IMR-90 (cell line): ENCODE measurements around the gene APLF. TPM values are rescaled to one million over a fixed set of nuclear protein-coding genes. Genes with fewer than 3 reads are reported as not detected.

ENCODE experiments used
- ATAC-seq: fragments of 200-7000 bp; cut with Tn5 transposase; 2 replicates; pipeline ENCODE4 v1.9.1; 2020; ENCODE audit warnings: low read depth, mild to moderate bottlenecking, moderate library complexity
- BruUV-seq: library from RNA; stranded (reverse); fragments of 400-500 nt; replicated peaks from 2 replicates; lab custom pipeline; 2021; lab: Mats Ljungman, UMichigan
- CTCF ChIA-PET: fragments of 300-600 bp; formaldehyde crosslinking; extraction: SDS; loops from one replicate; lab custom pipeline; 2021; ENCODE audit warnings: antibody characterized with exemption; lab: Yijun Ruan, JAX
- POLR2A ChIA-PET: fragments of 300-600 bp; sonication (Branson Sonifier 250); formaldehyde crosslinking; loops from one replicate; lab custom pipeline; 2022; ENCODE audit warnings: antibody characterized with exemption; ENCODE audit not compliant: unreplicated experiment; lab: Charles Lee
- DNase-seq: peaks from one replicate; pipeline ENCODE4 v3.0.0; 2013
- H2AFZ ChIP-seq: replicated peaks from 2 replicates; pipeline ENCODE3; 2013; ENCODE audit warnings: low read length, mild to moderate bottlenecking; ENCODE audit not compliant: poor library complexity
- H2AK5ac ChIP-seq: 2 replicates; pipeline ENCODE4 v1.6.1; 2013; ENCODE audit warnings: low read depth, low read length, inconsistent platforms
- H2AK9ac ChIP-seq: replicated peaks from 2 replicates; pipeline ENCODE3; 2013; ENCODE audit warnings: mild to moderate bottlenecking, low read depth, low read length, moderate library complexity; ENCODE audit not compliant: poor library complexity
- H2BK120ac ChIP-seq: 2 replicates; pipeline ENCODE4 v1.6.1; 2013; ENCODE audit warnings: low read depth, low read length, inconsistent platforms
- H2BK15ac ChIP-seq: 3 replicates; pipeline ENCODE4 v1.6.1; 2013; ENCODE audit warnings: low read depth, low read length, inconsistent platforms
- H2BK20ac ChIP-seq: 2 replicates; pipeline ENCODE4 v1.6.1; 2013; ENCODE audit warnings: low read depth, mild to moderate bottlenecking, inconsistent platforms, low read length, moderate library complexity
- H2BK5ac ChIP-seq: 2 replicates; pipeline ENCODE4 v1.6.1; 2013; ENCODE audit warnings: mild to moderate bottlenecking, low read depth, low read length, inconsistent platforms; ENCODE audit not compliant: poor library complexity, severe bottlenecking
- H3K14ac ChIP-seq: replicated peaks from 2 replicates; pipeline ENCODE4 v1.6.1; 2013; ENCODE audit warnings: low read depth, low read length, inconsistent platforms
- H3K18ac ChIP-seq: 2 replicates; pipeline ENCODE4 v1.6.1; 2013; ENCODE audit warnings: low read depth, low read length, control low read depth
- H3K23ac ChIP-seq: 2 replicates; pipeline ENCODE4 v1.6.1; 2013; ENCODE audit warnings: low read depth, low read length, inconsistent platforms
- H3K27ac ChIP-seq: 2 replicates; pipeline ENCODE4 v1.5.1; 2013; ENCODE audit warnings: mild to moderate bottlenecking, control low read depth, low read length; ENCODE audit not compliant: insufficient read depth
- H3K27me3 ChIP-seq: 2 replicates; pipeline ENCODE4 v1.6.1; 2013; ENCODE audit warnings: low read length; ENCODE audit not compliant: control insufficient read depth, insufficient read depth
- H3K36me3 ChIP-seq: 2 replicates; pipeline ENCODE4 v1.6.1; 2013; ENCODE audit warnings: low read length, mixed read lengths; ENCODE audit not compliant: control insufficient read depth, insufficient read depth
- H3K4ac ChIP-seq: 2 replicates; pipeline ENCODE4 v1.6.1; 2013; ENCODE audit warnings: low read depth, low read length, inconsistent platforms
- H3K4me1 ChIP-seq: 2 replicates; pipeline ENCODE4 v1.6.1; 2013; ENCODE audit warnings: low read length, mixed read lengths; ENCODE audit not compliant: control insufficient read depth, insufficient read depth
- H3K4me2 ChIP-seq: 2 replicates; pipeline ENCODE4 v1.6.1; 2013; ENCODE audit warnings: low read depth, mild to moderate bottlenecking, control low read depth, low read length, moderate library complexity
- H3K4me3 ChIP-seq: 2 replicates; pipeline ENCODE4 v1.5.1; 2013; ENCODE audit warnings: low read depth, mild to moderate bottlenecking, control low read depth, low read length, moderate library complexity; ENCODE audit not compliant: insufficient read depth
- H3K56ac ChIP-seq: 2 replicates; pipeline ENCODE4 v1.6.1; 2013; ENCODE audit warnings: low read length, inconsistent platforms; ENCODE audit not compliant: insufficient read depth; ENCODE audit errors: extremely low read depth
- H3K79me1 ChIP-seq, 2 experiments: 2 replicates each; pipeline ENCODE4 v1.6.1; 2013; ENCODE audit warnings: low read length in 2 of 2, inconsistent platforms in 1 of 2, low read depth in 1 of 2
- H3K9ac ChIP-seq: 2 replicates; pipeline ENCODE4 v1.6.1; 2013; ENCODE audit warnings: low read depth, low read length, control low read depth
- H3K9me1 ChIP-seq: 2 replicates; pipeline ENCODE4 v1.6.1; 2013; ENCODE audit warnings: low read length, inconsistent platforms; ENCODE audit not compliant: insufficient read depth
- H3K9me3 ChIP-seq: 2 replicates; pipeline ENCODE4 v1.6.1; 2013; ENCODE audit warnings: low read length; ENCODE audit not compliant: control insufficient read depth, insufficient read depth
- H4K20me1 ChIP-seq: 2 replicates; pipeline ENCODE4 v1.6.1; 2013; ENCODE audit warnings: low read length, inconsistent platforms; ENCODE audit not compliant: insufficient read depth
- H4K5ac ChIP-seq: 2 replicates; pipeline ENCODE4 v1.6.1; 2013; ENCODE audit warnings: mild to moderate bottlenecking, low read depth, low read length, control low read depth
- H4K8ac ChIP-seq, 2 experiments: 2 replicates each; pipeline ENCODE4 v1.6.1; 2013; ENCODE audit warnings: low read depth in 2 of 2, low read length in 2 of 2, control low read depth in 1 of 2, inconsistent platforms in 1 of 2
- H4K91ac ChIP-seq: 2 replicates; pipeline ENCODE4 v1.6.1; 2013; ENCODE audit warnings: low read depth, low read length, inconsistent platforms; ENCODE audit not compliant: insufficient read depth
- FOS ChIP-seq: fragments of 150-350 bp; IDR thresholded peaks from 2 replicates; pipeline ENCODE4 v1.6.1; 2016; ENCODE audit warnings: low read depth, low read length
- dilution Hi-C: fragments of 300-500 bp; cut with HindIII; formaldehyde crosslinking; loops from one replicate; pipeline ENCODE4 v1.14.3; 2018; ENCODE audit warnings: low sequenced_read_pairs; ENCODE audit not compliant: unreplicated experiment
- in situ Hi-C: fragments of 300-500 bp; cut with MboI; formaldehyde crosslinking; loops from 3 replicates; pipeline ENCODE4 v1.14.3; 2019; ENCODE audit warnings: low sequenced_read_pairs, inconsistent platforms, mixed read lengths
- intact Hi-C: fragments of 100-400 bp; cut with micrococcal nuclease; formaldehyde crosslinking; loops from 2 replicates; pipeline ENCODE4 v1.10.0; 2022
- polyA plus RNA-seq, 3 experiments: library from polyadenylated mRNA; depleted of rRNA; stranded (reverse); fragments of >200 nt; gene quantifications; 2 replicates each; pipeline ENCODE4 v1.2.3, GENCODE V29; 2012; ENCODE audit warnings: low replicate concordance in 1 of 3
- total RNA-seq: library from RNA; depleted of rRNA; stranded (reverse); fragments of >200 nt; gene quantifications from 2 replicates; pipeline ENCODE4 v1.2.3, GENCODE V29; 2012

APLF gene
- total and polyA plus RNA-seq, 2 of the 4 experiments (the other 2 are of a cell fraction) = 1.5 to 2.3 TPM

DNA sequence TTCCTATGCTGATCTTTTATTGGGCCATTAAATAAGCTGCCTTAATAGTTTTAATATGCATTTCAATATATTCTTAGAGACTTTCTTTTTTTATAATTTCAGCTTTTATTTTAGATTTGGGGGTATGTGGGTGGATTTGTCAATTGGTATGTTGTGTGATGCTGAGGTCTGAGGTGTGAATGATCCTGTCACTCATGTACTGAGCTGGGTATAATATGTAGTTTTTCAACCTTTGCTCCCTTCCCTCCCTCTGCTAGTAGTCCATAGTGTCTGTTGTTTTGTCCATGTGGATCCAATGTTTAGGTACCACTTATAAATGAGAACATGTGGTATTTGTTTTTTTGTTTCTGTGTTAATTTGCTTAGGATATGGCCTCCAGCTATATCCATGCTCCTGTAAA, 140.5 kb downstream of the APLF start:
- Histone ChIP-seq H3K56ac (no peak overlapping the region), H3K4me1 (no peaks in the 10 kb centered on the region), H3K4me3 (no peak overlapping the region), H4K8ac (no peak overlapping the region), H2BK120ac (no peak overlapping the region), H3K18ac (no peak overlapping the region), H2AK5ac (no peak overlapping the region), H2BK20ac (no peak overlapping the region), H3K27me3 (peaks cover 3% of the 10 kb centered on the region), H3K9me3 (0 out of 2 replicates have a peak, but pooled peaks cover 2% of the 10 kb centered on the region), H4K5ac (no peak overlapping the region), H2BK5ac (no peak overlapping the region), H3K14ac (no peak overlapping the region), H3K9ac (no peak overlapping the region), H3K9me1 (no peaks in the 10 kb centered on the region), H3K36me3 (no peaks in the 10 kb centered on the region), H3K23ac (no peak overlapping the region), H2AFZ (no peak overlapping the region), H3K79me1 (no peaks in the 10 kb centered on the region), H3K27ac (no peak overlapping the region), H2AK9ac (no peak overlapping the region), H3K4me2 (no peak overlapping the region), H4K91ac (no peak overlapping the region), H2BK15ac (no peak overlapping the region), H3K4ac (no peak overlapping the region), H4K20me1 (no peaks in the 10 kb centered on the region)
- POLR2A ChIA-PET = interaction anchor here (0.7 kb wide), 1 partner anchor 13 kb away, joined by 3 read pairs; no protein-coding TSS in a partner anchor
- CTCF ChIA-PET = interaction anchor here (0.9 to 2.3 kb wide), 2 partner anchors 13 to 14 kb away, joined by 3 to 8 read pairs; no protein-coding TSS in a partner anchor
- in situ Hi-C loops (no loop called here), intact Hi-C loops (no loop called here), dilution Hi-C loops (no loop called here)
- no TSS peak for BruUV-seq
- TF ChIP-seq FOS = no peak
- DNase-seq = no peak
- no peak for ATAC-seq
